GM19238 (cell line): ENCODE measurements around the gene ADGRL1.
"Not testable (repeated sequence)": the region's sequence is repeated elsewhere in the genome, so short reads cannot be mapped to it uniquely, and the experiment has no call there.

Experiments used
- DNase-seq: peaks from one replicate; pipeline ENCODE4 v3.0.0; 2011; ENCODE audit warnings: low spot score; ENCODE audit not compliant: insufficient read length

ADGRL1 gene

DNA sequence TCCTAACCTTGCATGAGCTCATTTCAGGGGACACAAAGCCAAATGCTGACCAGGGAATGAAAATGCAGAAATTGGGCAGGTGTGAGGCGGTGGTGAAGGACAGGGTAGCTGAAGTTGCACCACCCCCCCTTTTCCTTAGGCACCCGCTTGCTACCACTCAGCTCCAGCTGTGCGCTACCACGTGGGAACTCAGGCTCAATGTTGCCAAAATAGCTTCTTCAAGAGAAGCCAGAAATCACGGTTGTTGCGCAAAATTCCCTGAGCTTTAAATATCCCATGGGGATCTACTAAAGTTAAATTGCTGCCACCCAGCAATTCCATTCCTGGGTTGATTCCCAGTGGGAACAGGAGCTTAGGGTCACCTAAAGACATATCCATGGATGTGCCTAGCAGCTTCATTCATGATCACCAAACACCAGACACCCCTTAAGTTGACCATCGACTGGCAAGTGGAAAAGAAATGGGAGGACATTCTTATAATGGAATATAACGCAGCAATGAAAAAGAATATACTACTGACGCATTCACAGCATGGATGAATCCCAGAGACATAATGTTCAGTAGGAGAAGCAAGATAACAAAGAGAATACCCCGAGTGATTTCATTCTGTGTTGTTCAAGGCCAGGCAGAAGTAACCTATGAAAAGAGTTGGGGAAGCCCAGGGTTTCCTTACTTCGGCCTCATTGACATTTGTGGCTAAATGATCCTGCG is 12.8 kb upstream of the ADGRL1 start:
- no peak for DNase-seq

DNA sequence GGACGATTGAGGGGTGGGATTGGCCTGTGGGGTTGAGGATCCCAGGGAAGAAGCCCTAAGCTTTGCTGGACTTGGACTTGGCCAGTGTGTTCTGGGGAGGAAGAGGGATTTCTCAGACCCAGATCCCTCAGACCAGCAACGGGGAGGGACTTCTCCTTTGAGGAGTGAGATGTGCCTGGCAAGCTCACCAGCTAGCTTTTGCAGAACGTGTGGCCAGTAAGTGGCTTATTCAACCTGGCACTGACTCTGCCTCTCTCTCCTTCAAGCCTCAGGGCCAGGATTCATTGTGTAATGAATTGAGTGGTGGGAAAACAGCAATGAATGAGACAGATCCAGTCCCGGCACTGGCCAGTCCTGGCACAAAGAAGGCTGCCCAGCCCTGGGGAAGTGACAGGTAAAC is 11.9 kb upstream of the ADGRL1 start:
- not testable (repeated sequence) for DNase-seq

- no peak for DNase-seq
Measured at GRCh38 chr19:14214580-14214979, 8.6 kb upstream of the ADGRL1 start.

DNA sequence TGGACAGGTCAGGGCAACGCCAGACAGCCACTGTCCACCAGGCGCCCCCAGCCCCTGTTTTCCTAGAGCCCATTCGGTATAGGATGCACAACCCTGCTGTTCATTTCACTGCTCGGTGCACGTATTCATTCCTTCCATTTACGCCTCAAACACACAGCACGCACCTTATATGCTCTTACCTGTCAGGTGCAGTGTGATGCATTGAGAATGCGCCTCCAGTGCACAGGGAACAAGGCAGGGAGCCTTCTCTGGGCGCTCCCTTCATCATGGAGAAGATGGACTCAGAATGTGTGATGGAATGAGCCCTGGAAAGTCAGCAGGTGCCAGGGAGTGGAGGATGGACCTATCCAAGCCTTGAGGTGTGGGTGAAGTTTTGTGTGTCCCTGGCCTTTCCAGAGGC is 4.2 kb upstream of the ADGRL1 start:
- DNase-seq, result not testable (repeated sequence)

- DNase-seq, result not testable (repeated sequence)
Measured at GRCh38 chr19:14209401-14209800, 3.4 kb upstream of the ADGRL1 start.

DNA sequence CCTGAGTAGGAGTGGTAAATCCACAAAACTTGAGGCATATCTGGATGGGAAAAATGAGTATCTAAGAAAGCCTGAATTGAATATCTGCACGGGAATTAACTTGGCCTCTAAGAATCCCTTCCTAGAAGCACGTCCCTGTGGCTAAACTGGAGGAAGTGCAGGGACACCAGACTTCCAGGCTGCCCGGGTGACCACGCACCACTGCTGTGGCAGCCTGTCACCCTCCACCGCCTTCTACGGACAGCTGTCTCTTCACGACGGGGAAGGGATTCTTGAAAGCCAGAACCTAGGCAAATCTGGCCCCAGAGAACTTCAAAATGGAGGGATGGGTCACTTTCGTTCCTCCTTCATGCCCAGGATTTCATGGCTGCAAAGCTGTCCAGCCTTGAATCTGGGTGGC is 2.5 kb upstream of the ADGRL1 start:
- DNase-seq, result not testable (repeated sequence)

DNA sequence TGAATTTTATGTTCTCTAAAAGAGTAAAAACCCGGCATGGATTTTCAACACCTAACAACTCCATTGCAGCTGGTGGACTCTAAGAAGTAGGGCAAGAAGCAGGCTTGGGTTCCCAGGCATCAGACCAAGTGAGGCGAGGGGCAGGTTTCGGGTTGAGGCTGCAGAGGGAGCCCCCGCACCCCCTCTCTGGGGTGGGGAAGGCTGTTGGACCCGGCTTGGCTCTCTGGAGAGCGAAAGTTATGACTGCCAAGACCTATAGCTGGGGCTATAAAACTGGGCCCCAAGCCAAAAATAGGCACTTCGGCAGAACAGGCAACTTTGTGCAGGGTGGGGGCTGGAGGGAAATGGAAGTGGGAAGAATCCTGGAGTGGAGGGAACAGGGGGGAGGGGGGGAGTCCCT is 1.8 kb upstream of the ADGRL1 start:
- DNase-seq, result not testable (repeated sequence)

- peak; percentile 66 for DNase-seq
Measured at GRCh38 chr19:14206737-14207726, 1.1 kb upstream of the ADGRL1 start.

GRCh38 chr19:14206308-14206707 is 339 bp upstream of the ADGRL1 start:
- DNase-seq, result not testable (repeated sequence)

- DNase-seq, result not testable (repeated sequence)
Measured at GRCh38 chr19:14204676-14205451, 1.1 kb downstream of the ADGRL1 start.

DNA sequence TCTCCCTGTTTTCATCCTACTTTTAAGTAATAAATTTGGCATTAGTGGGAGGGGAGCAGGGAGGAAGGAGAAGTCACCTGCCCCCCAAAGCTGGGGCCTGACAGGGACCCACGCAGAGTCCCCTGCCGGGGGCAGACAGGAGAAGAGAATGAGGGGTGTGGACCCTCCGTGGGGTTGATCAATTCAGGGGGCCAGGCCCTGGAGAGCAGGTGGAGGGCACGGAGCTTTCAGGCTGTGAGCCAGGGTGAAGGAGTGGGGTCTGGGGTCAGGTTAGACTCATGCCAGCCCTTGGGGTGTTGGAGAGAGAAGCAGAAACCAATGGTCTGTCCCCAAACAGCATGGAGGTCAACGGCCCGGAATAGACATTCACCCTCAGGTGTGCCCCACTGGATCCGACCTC is 1.8 kb downstream of the ADGRL1 start:
- DNase-seq, result not testable (repeated sequence)

GRCh38 chr19:14203788-14204187 is 2.2 kb downstream of the ADGRL1 start:
- not testable (repeated sequence) for DNase-seq

DNA sequence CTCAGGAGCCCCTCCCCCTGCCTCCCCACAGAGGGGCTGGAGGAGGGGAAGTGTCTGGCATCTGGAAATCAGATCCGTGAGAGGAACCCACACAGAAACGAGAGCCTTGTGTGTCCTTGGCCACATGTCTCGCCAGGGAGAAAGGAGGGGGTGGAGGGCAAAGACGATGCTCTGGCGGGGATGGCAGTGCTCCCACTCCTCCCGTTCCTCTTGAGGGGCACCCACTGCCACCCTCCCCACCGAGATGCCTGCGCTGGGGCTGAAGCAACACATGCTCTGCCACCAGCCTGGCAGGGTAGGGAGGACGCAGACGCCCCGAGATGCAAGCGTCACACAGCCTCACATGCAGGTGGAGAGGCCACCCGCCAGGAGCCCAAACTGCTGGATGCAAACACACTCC is 2.8 kb downstream of the ADGRL1 start:
- no peak for DNase-seq

GRCh38 chr19:14201481-14201880 is 4.5 kb downstream of the ADGRL1 start:
- DNase-seq, result not testable (repeated sequence)

GRCh38 chr19:14200147-14200841 is 5.7 kb downstream of the ADGRL1 start:
- not testable (repeated sequence) for DNase-seq

- no peak for DNase-seq
Measured at GRCh38 chr19:14198384-14199376, 7.3 kb downstream of the ADGRL1 start.

DNA sequence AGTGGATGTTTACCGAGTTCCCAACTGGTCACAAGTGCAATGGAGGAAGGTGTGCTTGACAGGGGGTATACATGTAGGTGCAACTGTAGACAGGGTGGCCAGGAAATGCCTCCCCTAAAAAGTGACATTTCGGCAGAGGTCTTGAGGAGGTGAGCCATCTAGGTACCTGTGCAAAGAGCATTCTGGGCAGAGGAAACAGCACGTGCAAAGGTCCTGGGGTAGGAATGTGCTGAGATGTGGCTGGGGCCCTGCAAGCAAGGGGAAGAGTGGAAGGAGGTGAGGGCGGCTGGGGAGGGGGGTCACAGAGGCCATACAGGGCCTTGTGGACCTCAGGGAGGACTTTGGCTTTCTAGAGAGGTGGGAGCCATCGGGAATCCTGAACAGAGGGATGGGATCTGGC is 8.1 kb downstream of the ADGRL1 start:
- DNase-seq, result no peak

DNA sequence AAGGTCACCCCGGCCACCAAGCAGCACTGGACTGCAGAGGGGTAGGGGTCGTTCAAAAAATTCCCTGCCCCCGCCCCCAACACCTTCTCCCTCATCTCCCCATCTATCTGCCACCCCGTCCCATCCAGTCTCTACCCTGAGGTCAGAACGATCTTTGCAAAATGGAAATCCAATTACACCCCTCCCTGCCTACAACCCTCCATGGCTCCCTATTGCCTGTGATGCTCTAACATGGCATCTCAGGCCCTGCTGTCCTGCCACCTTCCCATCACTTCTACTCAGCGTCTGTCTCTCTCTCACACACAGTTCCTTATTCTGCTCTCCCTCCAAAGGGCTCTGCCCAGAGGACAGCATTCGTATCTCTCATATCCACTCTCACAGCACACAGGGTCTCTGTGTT is 8.7 kb downstream of the ADGRL1 start:
- not testable (repeated sequence) for DNase-seq

- peak; percentile 47 for DNase-seq
Measured at GRCh38 chr19:14196105-14196504, 9.9 kb downstream of the ADGRL1 start.

GRCh38 chr19:14195216-14195615 is 10.8 kb downstream of the ADGRL1 start:
- DNase-seq, result not testable (repeated sequence)
